ENCODE results near the gene REPS2. TPM values are rescaled to one million over a fixed set of nuclear protein-coding genes. Genes with fewer than 3 reads are reported as not detected.

REPS2 gene
- total and polyA plus RNA-seq, 2 experiments from 2014 or later: 1.2 to 4.4 TPM

DNA sequence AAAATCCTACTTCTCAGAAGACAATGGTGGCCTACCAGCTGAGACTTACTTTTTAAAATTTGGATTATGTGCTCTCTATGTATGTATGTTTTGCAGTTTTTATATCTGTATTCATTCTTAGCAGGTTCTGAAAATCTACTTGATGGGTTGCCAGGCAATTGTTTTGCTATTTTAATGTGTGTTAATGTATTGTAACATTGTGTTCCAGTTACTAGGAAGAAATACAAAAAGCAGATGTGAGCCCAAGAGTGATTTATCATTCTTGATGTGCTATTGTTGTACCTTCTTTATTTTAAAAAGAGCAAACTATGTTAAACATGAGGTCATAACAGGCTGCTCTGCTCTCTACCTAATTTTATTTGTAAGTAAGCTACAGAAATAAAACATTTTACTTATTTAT, 81.9 kb downstream of the REPS2 start:
- no peak for DNase-seq (ENCODE audit: low spot score)
- Histone ChIP-seq H4K20me1 (replicated peaks; ENCODE audit: insufficient read depth) (no peaks in the 10 kb centered on the region), H3K9me2 (ENCODE audit: insufficient read depth) (no peaks in the 10 kb centered on the region), H3K4me1 (ENCODE audit: insufficient read depth) (no peaks in the 10 kb centered on the region), H3K27me3 (ENCODE audit: insufficient read depth) (no peaks in the 10 kb centered on the region), H3K36me3 (ENCODE audit: insufficient read depth) (no peaks in the 10 kb centered on the region), H3F3A (replicated peaks; ENCODE audit: low read depth) (no peaks in the 10 kb centered on the region), H3K79me2 (replicated peaks; ENCODE audit: insufficient read depth) (no peaks in the 10 kb centered on the region), H3K27ac (ENCODE audit: low read depth) (no peak overlapping the region), H2AFZ (no peak overlapping the region), H3K4me3 (no peak overlapping the region), H3K4me2 (no peak overlapping the region)
- H3K27me3 Mint-ChIP-seq (ENCODE audit: insufficient read depth, low read depth, poor library complexity): no peaks in the 10 kb centered on the region
- ATAC-seq: no peak
- TF ChIP-seq, protein P1, sequence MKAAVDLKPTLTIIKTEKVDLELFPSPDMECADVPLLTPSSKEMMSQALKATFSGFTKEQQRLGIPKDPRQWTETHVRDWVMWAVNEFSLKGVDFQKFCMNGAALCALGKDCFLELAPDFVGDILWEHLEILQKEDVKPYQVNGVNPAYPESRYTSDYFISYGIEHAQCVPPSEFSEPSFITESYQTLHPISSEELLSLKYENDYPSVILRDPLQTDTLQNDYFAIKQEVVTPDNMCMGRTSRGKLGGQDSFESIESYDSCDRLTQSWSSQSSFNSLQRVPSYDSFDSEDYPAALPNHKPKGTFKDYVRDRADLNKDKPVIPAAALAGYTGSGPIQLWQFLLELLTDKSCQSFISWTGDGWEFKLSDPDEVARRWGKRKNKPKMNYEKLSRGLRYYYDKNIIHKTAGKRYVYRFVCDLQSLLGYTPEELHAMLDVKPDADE (IDR thresholded peaks at IDR 0.05): no peak
- TF ChIP-seq ZNF114 (CRISPR knock-in tag; IDR thresholded peaks at IDR 0.05) (no peak), STAT1 (IDR thresholded peaks at IDR 0.05; ENCODE audit: unreplicated experiment) (no peak), EZH2phosphoT487 (IDR thresholded peaks at IDR 0.05; ENCODE audit: unreplicated experiment) (no peak), ZNF331 (CRISPR knock-in tag; IDR thresholded peaks at IDR 0.05; ENCODE audit: low read depth) (no peak)
- TF ChIP-seq, protein P2, sequence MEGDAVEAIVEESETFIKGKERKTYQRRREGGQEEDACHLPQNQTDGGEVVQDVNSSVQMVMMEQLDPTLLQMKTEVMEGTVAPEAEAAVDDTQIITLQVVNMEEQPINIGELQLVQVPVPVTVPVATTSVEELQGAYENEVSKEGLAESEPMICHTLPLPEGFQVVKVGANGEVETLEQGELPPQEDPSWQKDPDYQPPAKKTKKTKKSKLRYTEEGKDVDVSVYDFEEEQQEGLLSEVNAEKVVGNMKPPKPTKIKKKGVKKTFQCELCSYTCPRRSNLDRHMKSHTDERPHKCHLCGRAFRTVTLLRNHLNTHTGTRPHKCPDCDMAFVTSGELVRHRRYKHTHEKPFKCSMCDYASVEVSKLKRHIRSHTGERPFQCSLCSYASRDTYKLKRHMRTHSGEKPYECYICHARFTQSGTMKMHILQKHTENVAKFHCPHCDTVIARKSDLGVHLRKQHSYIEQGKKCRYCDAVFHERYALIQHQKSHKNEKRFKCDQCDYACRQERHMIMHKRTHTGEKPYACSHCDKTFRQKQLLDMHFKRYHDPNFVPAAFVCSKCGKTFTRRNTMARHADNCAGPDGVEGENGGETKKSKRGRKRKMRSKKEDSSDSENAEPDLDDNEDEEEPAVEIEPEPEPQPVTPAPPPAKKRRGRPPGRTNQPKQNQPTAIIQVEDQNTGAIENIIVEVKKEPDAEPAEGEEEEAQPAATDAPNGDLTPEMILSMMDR (conservative IDR thresholded peaks at IDR 0.05; ENCODE audit: low read depth in 2 of 2): no peak
- no peaks in the 10 kb centered on the region for H3K36me3 Mint-ChIP-seq (ENCODE audit: low read depth)
- no peak overlapping the region for H3K4me3 Mint-ChIP-seq
- H3K27ac Mint-ChIP-seq: no peak overlapping the region
- H3K9me3 Mint-ChIP-seq: no peaks in the 10 kb centered on the region
- H3K4me1 Mint-ChIP-seq: peaks cover 3% of the 10 kb centered on the region; the same call in 1 of the 3 replicates

DNA sequence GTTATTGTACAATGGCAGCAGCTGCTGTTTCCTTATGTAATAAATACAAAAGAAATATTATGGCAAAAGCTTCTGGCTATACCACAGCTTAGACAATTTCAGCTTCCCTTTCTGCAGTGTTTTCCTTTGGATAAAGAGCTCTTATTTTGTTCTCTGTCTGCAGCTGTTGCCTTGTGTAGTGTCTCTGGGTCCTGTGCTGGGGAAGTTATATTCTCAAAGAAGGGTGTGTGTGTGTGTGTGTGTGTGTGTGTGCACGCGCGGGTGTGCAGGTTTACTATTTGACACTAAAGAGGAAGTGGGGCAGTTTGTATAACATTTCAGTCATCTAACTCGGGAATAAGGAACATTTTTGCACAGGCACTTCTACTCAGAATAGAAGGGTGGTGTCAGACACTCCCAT, 83.6 kb downstream of the REPS2 start:
- no peak for ATAC-seq
- H3K9me2 ChIP-seq (ENCODE audit: insufficient read depth): no peaks in the 10 kb centered on the region
- no peak overlapping the region for H3K4me2 ChIP-seq
- H3K36me3 Mint-ChIP-seq (ENCODE audit: low read depth): no peaks in the 10 kb centered on the region
- H3K27ac ChIP-seq (ENCODE audit: low read depth): no peak overlapping the region
- H3K4me1 Mint-ChIP-seq: no peaks in the 10 kb centered on the region; the same call in 1 of the 3 replicates
- H3K4me3 Mint-ChIP-seq: no peak overlapping the region
- DNase-seq (ENCODE audit: low spot score): no peak
- no peaks in the 10 kb centered on the region for H3F3A ChIP-seq (replicated peaks; ENCODE audit: low read depth)
- no peaks in the 10 kb centered on the region for H3K27me3 ChIP-seq (ENCODE audit: insufficient read depth)
- no peak overlapping the region for H3K27ac Mint-ChIP-seq
- no peaks in the 10 kb centered on the region for H3K4me1 ChIP-seq (ENCODE audit: insufficient read depth)
- H3K79me2 ChIP-seq (replicated peaks; ENCODE audit: insufficient read depth): no peaks in the 10 kb centered on the region
- no peak overlapping the region for H3K4me3 ChIP-seq
- no peaks in the 10 kb centered on the region for H3K9me3 Mint-ChIP-seq
- H3K36me3 ChIP-seq (ENCODE audit: insufficient read depth): no peaks in the 10 kb centered on the region
- H3K27me3 Mint-ChIP-seq (ENCODE audit: insufficient read depth, low read depth, poor library complexity): no peaks in the 10 kb centered on the region
- no peak overlapping the region for H2AFZ ChIP-seq
- H4K20me1 ChIP-seq (replicated peaks; ENCODE audit: insufficient read depth): no peaks in the 10 kb centered on the region
- TF ChIP-seq, protein P2 (conservative IDR thresholded peaks at IDR 0.05; ENCODE audit: low read depth in 2 of 2): no peak
- no peak for TF ChIP-seq STAT1 (IDR thresholded peaks at IDR 0.05; ENCODE audit: unreplicated experiment)
- no peak for TF ChIP-seq CREB1 (CRISPR knock-in tag; IDR thresholded peaks at IDR 0.05; ENCODE audit: low read depth)
- TF ChIP-seq POLR2AphosphoS5 (IDR thresholded peaks at IDR 0.05; ENCODE audit: low read depth): no peak
- TF ChIP-seq, protein P1 (IDR thresholded peaks at IDR 0.05): no peak
- TF ChIP-seq JUNB (IDR thresholded peaks at IDR 0.05; ENCODE audit: unreplicated experiment): no peak
- no peak for TF ChIP-seq ZNF114 (CRISPR knock-in tag; IDR thresholded peaks at IDR 0.05)
- TF ChIP-seq ZNF331 (CRISPR knock-in tag; IDR thresholded peaks at IDR 0.05; ENCODE audit: low read depth): no peak
- TF ChIP-seq, protein P3, sequence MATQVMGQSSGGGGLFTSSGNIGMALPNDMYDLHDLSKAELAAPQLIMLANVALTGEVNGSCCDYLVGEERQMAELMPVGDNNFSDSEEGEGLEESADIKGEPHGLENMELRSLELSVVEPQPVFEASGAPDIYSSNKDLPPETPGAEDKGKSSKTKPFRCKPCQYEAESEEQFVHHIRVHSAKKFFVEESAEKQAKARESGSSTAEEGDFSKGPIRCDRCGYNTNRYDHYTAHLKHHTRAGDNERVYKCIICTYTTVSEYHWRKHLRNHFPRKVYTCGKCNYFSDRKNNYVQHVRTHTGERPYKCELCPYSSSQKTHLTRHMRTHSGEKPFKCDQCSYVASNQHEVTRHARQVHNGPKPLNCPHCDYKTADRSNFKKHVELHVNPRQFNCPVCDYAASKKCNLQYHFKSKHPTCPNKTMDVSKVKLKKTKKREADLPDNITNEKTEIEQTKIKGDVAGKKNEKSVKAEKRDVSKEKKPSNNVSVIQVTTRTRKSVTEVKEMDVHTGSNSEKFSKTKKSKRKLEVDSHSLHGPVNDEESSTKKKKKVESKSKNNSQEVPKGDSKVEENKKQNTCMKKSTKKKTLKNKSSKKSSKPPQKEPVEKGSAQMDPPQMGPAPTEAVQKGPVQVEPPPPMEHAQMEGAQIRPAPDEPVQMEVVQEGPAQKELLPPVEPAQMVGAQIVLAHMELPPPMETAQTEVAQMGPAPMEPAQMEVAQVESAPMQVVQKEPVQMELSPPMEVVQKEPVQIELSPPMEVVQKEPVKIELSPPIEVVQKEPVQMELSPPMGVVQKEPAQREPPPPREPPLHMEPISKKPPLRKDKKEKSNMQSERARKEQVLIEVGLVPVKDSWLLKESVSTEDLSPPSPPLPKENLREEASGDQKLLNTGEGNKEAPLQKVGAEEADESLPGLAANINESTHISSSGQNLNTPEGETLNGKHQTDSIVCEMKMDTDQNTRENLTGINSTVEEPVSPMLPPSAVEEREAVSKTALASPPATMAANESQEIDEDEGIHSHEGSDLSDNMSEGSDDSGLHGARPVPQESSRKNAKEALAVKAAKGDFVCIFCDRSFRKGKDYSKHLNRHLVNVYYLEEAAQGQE (IDR thresholded peaks at IDR 0.05; ENCODE audit: unreplicated experiment): no peak
- TF ChIP-seq EZH2phosphoT487 (IDR thresholded peaks at IDR 0.05; ENCODE audit: unreplicated experiment): no peak

All from GM23338 (cell line).